GM21825 (cell line): ENCODE data around the gene FLT3.
"Not testable (repeated sequence)": the region's sequence is repeated elsewhere in the genome, so short reads cannot be mapped to it uniquely, and the experiment has no call there.

Source experiments
- ATAC-seq: cut with Tn5 transposase; IDR thresholded peaks from one replicate; pipeline ENCODE4 v1.9.1; 2021; ENCODE audit warnings: mild to moderate bottlenecking, moderate library complexity; ENCODE audit not compliant: unreplicated experiment

Gene FLT3

DNA sequence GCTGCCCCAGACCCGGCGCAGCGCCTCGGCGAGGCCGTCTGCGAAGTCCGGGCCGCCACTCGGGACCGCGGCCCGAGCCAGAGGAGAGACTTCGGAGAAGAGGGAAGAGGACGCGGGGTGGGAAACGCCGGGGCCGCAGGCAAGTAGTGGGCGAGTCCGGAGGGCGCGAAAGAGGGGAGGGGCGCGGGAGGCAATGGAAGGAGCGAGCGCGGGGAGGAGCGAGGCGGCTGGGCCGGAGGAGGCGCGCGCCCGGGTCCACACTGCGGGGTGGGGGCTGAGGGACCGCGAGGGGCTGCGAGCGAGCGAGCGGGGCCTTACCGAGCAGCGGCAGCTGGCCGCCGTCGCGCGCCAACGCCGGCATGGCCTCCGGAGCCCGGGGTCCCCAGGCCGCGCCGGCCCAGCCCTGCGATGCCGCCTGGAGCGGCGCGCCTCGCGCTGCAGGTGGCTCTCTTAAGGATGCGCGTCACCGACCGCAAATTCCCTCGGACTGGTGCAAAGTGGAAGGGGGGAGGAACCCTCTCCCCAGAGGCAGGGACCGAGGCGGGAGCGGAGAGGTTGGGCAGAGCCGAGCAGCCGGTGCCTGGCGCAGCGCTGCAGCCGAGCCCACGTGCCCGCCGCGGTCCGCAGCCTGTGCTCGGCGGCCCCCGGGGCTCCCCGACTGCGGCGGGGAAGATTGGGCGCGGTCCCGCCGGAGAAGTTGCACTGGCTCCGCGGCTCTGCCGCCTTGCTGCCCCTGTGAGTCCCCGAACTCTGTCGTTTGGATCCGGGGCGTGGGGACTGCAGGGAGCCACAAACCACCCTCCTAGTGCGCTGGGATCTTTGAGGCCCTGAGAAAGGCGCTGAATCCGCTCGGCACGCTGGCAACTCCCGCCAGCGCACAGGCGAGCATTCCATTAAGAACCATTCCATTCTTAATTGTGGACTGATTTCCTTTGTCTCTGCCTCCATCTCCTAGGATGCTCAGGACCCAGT, at the start of gene FLT3:
Gene FLT3, minus strand, starts transcription at position 427 of the 972 bp plus-strand sequence. Its CDS starts 66 bp downstream, at position 361.
- ATAC-seq, result peak; percentile 63

DNA sequence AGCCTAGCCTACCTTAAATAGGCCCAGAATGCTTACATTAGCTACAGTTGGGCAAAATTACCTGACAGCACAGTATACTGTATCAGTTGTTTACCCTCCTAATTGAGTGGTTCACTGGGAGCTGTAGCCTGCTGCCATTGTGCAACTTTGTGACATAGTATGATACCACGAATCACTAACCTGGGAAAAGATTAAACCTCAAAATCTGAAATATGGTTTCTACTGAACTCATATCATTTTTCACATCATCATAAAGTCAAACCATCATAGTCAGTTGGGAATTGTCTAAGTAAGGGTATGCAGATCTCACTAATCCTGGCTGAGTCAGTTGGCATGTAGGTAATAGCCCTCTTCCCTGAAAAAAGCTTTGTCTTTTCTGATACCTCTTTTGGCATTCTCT, 47.1 kb upstream of the FLT3 start:
- no peak for ATAC-seq

DNA sequence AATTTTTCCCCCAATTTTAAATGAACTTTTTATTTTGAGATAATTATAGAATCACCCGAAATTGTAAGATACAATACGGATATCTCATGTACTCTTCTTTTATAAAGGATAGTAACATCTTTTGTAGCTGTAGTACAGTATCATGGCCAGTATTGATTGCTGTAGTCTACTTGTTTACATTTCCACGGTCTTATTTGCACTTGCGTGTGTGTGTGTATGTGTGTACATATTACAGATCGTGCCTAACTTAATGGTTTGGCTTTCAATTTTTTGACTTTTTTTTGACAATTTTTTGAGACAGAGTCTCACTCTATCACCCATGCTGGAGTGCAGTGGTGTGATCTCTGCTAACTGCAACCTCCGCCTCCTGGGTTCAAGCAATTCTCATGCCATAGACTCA, 44.7 kb upstream of the FLT3 start:
- ATAC-seq, result no peak

DNA sequence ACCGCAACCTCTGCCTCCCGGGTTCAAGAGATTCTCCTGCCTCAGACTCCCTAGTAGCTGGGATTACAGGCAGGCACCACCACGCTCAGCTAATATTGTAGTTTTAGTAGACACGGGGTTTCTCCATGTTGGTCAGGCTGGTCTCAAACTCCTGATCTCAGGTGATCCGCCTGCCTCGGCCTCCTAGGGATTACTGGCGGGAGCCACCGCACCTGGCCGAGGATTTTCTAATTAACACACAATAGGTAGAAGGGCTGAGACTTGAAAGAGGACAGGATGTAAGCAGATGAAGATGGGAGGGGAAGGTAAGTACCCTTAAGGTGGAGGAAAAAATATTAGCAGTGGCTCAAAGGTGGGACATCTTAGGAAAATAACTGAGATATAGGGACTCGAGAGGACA, 41.2 kb upstream of the FLT3 start:
- not testable (repeated sequence) for ATAC-seq

DNA sequence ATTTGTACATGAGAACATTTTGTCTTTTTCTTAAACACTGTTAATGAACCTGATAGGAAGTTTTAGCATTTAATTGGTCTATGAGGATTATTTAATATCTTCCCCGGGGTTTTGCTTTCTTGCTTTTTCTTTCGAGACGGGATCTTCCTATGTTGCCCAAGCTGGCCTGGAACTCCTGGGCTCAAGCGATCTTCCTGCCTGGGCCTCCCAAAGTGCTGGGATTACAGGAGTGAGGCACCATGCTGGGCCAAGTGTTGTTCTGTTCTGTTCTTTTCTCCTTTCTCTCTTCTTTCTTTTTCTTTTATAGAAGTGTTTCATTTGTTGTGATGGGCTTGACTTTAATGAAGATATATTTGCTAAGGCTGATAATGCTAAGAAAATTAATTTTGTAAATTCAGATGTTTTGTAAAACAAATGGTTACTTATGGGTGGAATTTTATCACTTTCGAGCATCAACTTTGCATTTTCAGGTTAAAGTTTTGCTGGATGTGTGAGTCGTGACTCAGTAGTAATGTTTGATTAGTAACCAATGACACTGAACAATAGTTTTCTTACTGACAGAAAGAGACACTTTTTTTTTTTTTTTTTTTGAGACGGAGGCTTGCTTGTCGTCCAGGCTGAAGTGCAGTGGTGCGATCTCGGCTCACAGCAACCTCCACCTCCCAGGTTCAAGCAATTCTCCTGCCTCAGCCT, 40.2 kb upstream of the FLT3 start:
- ATAC-seq, result no peak

DNA sequence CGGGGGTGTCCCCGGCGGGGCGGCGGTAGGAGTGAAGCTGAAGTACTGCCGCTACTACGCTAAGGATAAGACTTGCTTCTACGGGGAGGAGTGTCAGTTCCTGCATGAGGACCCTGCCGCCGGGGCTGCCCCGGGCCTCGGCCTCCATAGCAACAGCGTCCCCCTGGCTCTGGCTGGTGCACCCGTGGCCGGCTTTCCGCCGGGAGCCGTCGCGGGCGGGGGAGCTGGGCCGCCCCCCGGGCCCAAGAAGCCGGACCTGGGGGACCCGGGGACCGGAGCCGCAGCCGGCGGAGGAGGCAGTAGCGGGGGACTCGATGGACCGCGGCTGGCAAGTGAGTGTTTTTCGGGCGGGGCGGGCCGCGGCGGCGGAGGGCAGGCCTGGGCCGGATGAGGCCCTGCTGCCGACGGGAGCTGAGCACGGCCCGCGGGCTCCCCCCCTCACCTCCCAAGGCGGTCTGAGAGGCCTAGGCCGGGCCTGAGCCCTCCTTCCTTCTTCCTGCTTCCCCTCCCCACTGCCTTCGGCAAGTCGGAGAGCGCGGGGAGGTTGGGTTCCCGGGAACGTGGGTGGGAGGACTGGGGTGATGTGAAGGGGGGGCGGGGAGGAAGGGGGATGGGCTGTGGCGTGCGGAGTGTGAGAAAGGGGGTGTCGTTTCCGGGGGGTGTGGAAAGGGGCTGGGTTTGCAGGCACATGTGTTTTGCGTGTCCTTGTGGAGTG, 38.5 kb upstream of the FLT3 start:
- ATAC-seq, result peak; percentile 42

DNA sequence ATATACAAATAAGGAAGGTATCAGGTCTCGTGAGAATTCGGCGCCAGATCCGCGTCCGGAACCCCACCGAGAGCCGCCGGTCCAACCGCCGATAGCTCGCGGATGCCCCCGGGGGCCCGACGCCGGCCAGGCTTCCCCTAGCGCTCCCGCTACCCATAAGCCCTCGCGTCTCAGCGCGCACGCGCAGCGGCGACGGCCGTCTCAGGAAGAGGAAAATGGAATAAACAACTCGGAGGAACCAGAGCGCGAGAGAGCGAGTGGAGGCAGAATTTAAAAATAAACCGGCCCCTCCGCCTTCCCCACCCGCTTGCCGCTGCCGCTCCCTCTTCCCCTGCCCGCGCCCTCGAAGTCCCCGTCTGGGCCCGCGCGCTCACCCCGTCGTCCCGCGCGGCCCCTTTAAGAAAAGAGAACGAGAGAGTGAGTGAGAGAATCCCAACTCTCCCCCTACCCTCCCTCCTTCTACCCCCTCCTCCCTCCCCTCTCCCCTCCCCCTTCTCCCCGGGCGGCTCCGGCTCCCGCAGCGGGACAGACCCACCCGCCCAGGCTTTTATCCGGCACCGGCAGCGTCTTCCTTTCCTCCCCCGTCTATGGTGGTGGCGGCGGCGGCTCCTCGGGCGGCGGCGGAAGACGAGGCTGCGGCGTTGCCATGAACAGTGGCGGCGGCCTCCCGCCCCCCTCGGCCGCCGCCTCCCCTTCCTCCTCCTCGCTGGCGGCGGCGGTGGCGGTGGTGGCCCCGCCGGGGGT, 37.8 kb upstream of the FLT3 start, which contains the start of gene PAN3:
Gene PAN3, plus strand, starts transcription at position 534 of the 744 bp plus-strand sequence. Its CDS starts 113 bp downstream, at position 647.
- peak; percentile 43 for ATAC-seq

DNA sequence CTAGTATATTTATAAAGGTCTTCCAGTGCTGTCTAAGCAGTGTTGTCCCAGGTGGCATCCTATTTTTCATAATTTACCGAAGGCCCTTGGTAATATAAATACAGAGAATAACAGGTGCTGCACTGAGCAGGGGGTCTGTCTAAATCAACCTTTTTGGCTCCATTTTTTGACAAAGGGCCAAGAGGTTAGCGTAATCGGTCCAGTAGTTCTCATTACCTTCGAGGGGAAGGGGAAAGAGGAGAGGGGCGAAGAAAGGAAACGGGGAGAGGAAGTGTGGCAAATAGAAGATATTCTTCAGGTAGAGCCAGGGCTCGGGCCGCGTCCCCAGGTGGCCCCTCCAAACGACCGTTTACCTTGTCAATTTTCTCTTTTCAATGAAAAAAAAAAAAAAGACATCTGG, 37.2 kb upstream of the FLT3 start:
- ATAC-seq, result peak; percentile 1

DNA sequence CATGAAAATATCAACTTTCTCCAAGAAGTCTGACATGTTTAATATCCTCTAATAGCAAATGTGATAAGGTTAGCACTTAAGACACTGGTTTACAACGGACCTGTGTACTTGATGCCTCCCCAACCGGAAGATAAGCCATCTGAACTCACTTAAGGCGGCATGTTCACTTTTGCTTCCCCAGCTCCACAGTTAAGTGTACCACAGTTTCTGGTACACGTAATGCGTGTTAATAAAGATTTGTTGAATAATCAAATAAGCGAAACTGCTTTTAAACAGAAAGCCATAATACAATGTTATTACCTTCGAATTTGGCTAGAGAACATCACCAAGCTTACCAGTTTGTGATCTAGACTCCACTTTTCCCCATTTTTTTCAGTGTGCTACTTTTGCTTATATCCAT, 36.5 kb upstream of the FLT3 start:
- ATAC-seq, result no peak

DNA sequence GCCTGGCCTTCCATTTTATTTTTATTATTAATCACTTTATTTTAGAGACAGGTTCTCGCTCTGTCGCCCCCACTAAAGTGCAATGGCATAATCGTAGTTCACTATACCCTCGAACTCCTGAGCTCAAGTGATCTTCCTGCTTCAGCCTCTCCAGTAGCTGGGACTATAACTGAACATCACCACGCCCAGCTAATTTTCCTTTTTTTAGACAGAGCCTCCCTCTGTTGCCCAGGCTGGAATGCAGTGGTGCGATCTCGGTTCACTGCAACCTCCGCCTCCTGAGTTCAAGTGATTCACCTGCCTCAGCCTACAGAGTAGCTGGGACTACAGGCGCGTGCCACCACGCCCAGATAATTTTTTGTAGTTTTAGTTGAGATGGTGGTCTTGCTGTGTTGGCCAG, 31.3 kb upstream of the FLT3 start:
- no peak for ATAC-seq

DNA sequence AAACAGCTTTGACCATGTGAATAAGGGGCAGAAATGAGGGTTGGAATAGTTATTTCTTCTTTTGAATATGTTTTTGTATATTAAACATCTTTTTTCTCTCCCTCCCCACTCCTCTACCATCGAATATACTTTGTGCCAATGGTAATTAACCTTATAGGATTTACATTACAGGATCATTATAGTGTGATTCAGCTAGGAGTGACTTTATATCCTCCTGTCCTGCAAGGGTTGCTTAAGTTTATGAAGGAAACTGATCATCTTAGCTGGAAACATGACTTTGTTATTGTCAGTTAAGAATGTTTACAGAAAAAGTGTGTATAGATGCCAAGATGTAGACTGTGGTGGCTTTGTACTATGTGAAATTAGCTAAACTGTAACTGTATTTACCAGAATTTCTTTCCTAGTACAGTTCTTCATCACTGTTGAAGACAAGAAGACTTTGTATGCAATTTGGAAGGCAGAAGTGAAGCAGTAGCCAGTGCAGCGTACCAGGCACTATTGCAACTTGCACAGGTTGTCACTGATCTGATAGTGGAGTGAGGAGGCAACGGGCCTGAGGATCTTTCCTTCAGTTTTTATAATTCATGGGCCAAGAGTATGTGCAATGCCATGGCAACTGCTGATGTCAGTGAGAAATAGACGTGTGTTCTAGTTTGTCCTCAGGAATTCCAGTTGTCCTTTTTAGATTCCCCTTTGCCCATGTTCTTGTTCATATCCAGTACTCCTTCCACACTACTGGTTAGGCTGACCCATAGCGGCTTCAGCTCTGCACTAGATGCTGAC, 29.7 kb upstream of the FLT3 start:
- ATAC-seq, result no peak

DNA sequence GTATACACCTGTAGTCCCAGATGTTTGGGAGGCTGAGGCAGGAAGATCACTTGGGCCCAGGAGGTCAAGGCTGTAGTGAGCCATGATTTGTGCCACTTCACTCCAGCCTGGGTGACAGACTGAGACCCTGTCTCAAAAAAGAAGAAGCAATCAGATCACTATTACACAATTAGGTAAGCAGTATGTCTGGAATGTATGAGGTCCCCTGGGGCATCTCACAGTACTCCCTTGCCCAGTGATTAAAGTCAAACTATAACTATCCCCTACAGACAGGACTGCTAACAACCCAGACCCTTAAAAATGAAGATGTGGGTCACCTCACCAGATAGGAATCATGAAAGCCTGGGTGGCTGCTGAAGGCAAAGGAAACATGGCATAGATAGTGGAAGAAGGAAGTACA, 28.6 kb upstream of the FLT3 start:
- no peak for ATAC-seq

DNA sequence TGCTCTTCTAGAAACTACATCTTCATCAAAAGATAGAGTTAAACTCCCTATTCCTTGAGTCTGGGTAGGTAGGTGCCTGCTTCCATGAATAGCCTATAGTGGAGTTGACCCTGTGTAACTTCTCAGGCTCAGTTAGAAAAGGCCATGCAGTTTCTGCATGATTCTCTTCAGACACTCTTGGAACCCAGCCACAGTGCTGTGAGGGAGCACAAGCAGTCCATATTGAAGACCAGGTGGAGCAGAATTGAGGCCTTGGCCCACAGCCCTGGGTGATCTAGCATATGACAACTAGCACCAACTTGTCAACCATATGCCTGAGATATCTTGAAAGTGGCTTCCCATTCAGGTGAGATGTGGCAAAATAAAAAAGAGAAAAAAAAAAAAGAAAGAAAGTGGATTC, 27.7 kb upstream of the FLT3 start:
- no peak for ATAC-seq

DNA sequence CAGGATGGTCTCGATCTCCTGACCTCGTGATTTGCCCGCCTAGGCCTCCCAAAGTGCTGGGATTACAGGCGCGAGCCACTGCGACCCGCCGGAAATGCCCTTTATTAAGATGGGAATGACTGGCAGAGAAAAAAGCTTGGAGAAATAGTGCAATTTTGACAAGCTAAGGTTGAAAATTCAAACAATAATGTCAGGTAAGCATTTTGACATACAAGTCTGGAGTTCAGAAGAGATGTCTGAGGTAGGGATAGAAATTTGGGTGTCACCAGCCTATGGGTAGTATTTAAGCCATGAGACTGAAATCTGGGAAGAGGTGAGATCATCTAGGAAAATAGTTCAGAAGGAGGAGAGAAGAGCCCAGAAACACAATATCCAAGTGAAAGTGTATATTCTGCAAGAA, 20.8 kb upstream of the FLT3 start:
- ATAC-seq, result no peak

DNA sequence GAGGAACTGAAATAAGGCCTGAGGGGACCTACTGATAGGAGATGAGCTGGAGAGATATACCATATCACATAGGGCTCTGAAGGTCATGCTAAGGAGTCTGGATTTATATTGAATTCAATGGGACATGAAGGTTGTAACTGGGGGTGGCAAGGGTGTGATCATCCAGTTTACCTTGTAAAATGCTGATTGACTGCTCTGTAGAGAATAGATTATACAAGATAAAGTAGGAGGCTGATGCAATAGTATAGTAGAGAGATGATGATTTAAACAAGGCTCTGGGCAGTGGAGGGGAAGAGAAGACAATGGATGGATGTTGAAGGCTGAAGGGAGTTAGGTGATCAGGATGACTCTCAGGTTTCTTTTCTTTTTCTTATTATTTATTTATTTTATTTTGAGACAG, 19.9 kb upstream of the FLT3 start:
- ATAC-seq, result no peak

DNA sequence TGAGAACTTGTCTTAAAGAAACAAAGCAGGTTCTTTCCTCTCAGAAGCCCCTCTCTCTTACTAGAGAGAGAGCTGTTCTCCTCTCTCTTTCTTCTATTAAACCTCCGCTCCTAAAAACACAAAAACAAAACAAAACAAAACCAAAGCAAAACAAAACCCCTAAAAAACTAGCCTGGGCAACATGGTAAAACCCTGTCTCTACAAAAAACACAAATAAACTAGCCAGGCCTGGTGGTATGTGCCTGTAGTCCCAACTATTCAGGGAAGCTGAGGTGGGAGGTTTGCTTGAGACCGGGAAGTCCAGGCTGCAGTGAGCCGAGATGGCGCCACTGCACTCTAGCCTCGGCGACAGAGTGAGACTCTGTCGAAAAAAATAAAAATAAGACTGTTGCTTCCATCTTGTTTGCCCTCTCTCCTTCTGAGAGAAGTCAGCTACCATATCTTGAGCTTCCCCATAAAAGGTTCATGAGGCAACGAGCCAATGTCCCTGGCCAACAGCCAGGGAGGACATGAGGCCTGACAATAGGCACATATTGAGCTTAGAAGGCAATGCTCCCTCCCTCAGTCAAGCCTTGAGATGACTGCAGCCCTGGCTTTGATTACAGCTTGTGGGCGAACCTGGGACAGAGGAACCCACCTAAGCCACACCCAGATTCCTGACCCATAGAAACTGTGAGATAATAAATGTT, 17.5 kb upstream of the FLT3 start:
- ATAC-seq, result no peak

DNA sequence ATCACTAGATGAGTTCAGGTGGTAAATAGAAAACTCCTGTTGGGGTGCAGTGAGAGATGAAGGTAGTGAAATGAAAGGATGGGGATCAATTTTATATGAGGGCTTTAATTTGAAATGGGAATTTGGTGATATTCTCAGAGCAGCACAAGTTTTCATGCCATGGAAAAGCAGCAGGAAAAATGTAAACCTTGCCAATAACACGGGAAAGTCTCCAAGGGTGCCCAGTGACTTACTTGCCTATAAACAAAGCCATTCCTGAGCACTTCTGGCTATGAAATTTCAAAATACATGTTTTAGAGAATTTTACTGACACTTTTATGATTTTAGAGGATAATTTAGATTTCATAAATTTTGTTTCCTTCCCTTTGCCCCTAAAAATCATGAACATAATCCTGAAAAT, 16.4 kb upstream of the FLT3 start:
- no peak for ATAC-seq

DNA sequence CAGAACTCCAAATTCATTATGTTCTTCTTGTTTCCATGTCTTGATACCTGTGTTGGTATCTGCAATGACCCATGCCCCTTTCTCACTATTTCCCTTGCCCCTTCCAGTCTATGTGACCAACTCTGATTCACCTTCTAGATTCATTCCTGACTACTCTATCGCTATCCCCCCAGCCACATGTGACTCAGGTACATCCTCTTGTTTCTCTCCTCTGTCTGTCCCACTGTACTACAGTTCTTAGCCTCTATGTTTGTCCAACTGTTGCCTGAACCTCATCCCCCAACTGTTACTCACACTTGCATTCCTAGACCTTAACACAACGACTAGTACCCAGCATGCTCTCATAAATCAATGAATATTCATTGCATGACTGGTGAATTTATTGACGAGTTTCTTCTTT, 10.0 kb upstream of the FLT3 start:
- ATAC-seq, result no peak

DNA sequence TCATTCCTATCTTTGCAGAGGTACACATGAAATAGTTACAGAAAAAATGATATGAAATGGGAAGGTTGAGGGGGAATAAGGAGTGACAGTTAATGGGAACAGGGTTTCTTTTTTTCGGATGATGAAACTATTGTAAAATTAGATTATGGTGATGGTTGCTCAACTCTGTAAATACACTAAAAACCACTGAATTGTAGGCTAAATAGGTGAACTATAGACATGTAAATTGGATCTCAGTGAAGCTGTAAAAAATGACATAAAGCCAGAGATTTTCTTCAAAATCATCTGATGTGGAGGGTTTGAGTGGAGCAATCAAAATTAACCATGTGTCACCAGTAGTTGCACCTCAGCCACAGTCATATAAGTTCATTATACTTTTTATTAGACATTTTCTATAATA, 6.6 kb upstream of the FLT3 start:
- no peak for ATAC-seq
